Measurements from ENCODE around the gene ZMIZ1.

- TF ChIP-seq POLR2A (IDR thresholded peaks at IDR 0.05) (no peak), CTCF (IDR thresholded peaks at IDR 0.05 in 4 of 5, conservative IDR thresholded peaks at IDR 0.05 in 1 of 5) (no peak)
Measured at GRCh38 chr10:79028056-79028430, 40.7 kb upstream of the ZMIZ1 start.

All from gastrocnemius medialis (tissue), 4 donors.